Measurements from ENCODE around the gene MTMR3.
"Not testable (repeated sequence)": the region's sequence is repeated elsewhere in the genome, so short reads cannot be mapped to it uniquely, and the experiment has no call there.

The MTMR3 gene

DNA sequence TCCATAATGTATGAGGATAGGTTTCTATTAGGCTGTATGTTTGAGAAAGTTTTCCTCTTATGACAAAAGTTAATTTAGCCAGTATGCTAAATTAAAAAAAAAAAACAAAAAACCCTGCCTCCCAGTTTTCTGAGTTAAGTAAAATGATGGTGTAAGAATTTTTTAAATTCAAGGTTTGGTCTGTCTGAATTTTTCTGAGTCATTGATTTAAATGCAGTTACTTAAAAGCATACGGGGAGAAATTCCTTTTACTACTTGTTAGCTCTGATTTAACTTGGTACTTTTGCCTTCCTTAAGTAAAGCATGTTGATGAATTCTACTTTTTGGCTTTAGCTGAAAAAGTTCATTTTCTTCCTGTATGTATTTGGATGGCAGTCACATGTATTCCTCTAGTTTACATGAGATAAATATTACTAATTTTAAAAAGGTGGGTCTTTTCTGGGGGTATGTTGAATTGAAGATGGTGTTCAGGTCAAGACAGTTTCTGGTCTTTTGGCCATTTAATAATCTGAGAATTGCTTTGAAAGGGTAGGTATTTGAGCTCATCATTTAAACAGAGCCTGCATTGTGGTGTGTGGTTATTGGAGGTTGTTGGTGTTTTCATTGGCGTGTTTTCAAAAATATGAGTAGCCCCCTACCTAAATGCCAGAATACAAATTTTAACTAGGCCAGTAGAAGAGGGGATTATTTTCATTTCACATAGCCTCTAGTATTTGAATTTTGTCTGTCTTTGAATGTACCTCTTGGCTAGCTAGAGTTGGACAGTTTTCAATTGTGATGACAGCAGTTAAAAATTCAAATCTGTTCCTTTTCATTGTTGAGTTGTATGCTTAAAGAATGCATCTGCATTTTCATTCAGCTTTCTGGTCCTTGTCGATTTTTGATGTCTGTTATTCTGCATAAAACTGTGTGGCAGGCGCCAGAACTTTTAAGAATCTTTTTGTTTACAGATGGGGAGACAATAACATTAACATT, 64.7 kb downstream of the MTMR3 start:
- DNase-seq = no peak
- in situ Hi-C loops (cut with HindIII; ENCODE audit: low pct_ligation_motif_present, low pct_unique_long_range_greater_than_20kb, low sequenced_read_pairs) = no loop called here

GRCh38 chr22:29948385-29948769, 65.4 kb downstream of the MTMR3 start:
- no peak for DNase-seq
- in situ Hi-C loops (cut with HindIII; ENCODE audit: low pct_ligation_motif_present, low pct_unique_long_range_greater_than_20kb, low sequenced_read_pairs) = no loop called here

GRCh38 chr22:29949872-29950271, 66.9 kb downstream of the MTMR3 start:
- no peak for DNase-seq
- in situ Hi-C loops (cut with HindIII; ENCODE audit: low pct_ligation_motif_present, low pct_unique_long_range_greater_than_20kb, low sequenced_read_pairs) = no loop called here

DNA sequence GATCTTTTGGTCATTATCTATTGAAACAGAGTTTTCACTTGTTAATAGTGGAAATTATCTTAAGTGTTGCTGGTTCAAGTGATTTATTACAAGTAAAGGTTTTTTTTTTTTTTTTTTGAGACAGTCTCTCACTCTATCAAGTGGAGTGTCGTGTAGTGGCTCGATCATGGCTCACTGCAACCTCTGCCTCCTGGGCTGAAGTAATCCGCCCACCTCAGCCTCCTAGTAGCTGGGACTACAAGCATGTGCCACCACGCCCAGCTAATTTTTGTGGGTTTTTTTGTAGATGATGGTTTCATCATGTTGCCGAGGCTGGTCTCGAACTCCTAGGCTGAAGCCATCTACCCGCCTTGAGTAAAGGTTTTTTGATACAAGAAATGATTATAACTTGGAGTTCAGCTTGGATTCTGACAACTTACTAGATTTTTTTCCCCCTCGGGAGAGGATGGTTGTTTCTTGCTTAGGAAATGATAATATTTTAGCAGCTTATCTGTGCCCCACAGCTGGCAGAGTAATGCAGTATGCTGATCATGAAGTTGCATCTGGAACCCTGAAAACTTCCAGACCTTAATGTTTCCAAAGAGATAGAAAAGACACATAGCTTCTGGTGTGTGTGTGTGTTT, 68.9 kb downstream of the MTMR3 start:
- no peak for DNase-seq

GRCh38 chr22:29954203-29954855, 71.4 kb downstream of the MTMR3 start:
- no peak for DNase-seq
- in situ Hi-C loops (cut with HindIII; ENCODE audit: low pct_ligation_motif_present, low pct_unique_long_range_greater_than_20kb, low sequenced_read_pairs) = no loop called here

More for the DNA sequence above, 68.9 kb downstream of the MTMR3 start:
- in situ Hi-C loops (cut with HindIII; ENCODE audit: low pct_ligation_motif_present, low pct_unique_long_range_greater_than_20kb, low sequenced_read_pairs) = no loop called here

GRCh38 chr22:29956680-29957079, 73.7 kb downstream of the MTMR3 start:
- DNase-seq = no peak
- in situ Hi-C loops (cut with HindIII; ENCODE audit: low pct_ligation_motif_present, low pct_unique_long_range_greater_than_20kb, low sequenced_read_pairs) = no loop called here

DNA sequence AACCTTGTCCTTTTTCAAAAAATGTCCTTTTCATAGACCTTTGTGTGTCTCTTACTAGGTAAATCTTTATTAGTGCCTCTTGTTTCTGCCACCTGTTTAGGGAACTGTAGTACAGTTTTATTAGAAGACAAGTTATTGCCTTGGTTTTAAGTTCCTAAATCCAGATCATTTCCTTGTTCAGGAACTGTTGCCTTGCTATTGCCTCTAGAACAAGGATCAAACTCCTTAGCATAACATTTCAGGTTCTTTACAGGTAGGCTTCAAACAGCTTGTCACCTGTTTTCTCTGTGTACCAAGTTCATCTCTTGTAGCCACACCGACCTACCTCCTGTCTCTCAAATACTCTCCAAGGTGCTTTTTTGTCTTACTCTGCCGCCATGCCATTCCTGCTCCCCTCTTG, 75.2 kb downstream of the MTMR3 start:
- in situ Hi-C loops (cut with HindIII; ENCODE audit: low pct_ligation_motif_present, low pct_unique_long_range_greater_than_20kb, low sequenced_read_pairs) = no loop called here
- DNase-seq = no peak

DNA sequence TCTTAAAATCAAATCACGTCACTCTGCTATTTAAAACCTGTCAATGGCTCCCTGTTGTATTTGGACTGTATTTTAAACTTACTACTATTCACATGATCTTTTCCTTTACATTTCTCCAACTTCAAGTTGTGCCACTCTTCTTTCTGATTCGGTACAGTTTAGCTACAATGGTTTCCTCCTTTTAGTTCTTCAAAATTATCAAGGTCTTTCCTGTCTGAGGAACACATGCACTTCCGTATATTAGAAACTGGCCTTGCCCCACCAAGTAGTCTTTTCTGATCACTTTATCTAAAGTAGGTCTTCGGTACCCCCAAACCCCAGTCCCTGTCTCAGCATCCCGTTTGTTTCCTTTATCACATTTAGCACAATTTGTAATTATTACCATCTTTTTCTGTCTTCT, 81.8 kb downstream of the MTMR3 start:
- DNase-seq = no peak
- in situ Hi-C loops (cut with HindIII; ENCODE audit: low pct_ligation_motif_present, low pct_unique_long_range_greater_than_20kb, low sequenced_read_pairs) = no loop called here

GRCh38 chr22:29967461-29967860, 84.5 kb downstream of the MTMR3 start:
- DNase-seq = no peak
- in situ Hi-C loops (cut with HindIII; ENCODE audit: low pct_ligation_motif_present, low pct_unique_long_range_greater_than_20kb, low sequenced_read_pairs) = no loop called here

GRCh38 chr22:29971607-29972006, 88.6 kb downstream of the MTMR3 start:
- in situ Hi-C loops (cut with HindIII; ENCODE audit: low pct_ligation_motif_present, low pct_unique_long_range_greater_than_20kb, low sequenced_read_pairs) = no loop called here

GRCh38 chr22:29972121-29972520, 89.1 kb downstream of the MTMR3 start:
- DNase-seq = no peak
- in situ Hi-C loops (cut with HindIII; ENCODE audit: low pct_ligation_motif_present, low pct_unique_long_range_greater_than_20kb, low sequenced_read_pairs) = no loop called here

More at GRCh38 chr22:29971607-29972006, 88.6 kb downstream of the MTMR3 start:
- DNase-seq = no peak

- in situ Hi-C loops (cut with HindIII; ENCODE audit: low pct_ligation_motif_present, low pct_unique_long_range_greater_than_20kb, low sequenced_read_pairs) = no loop called here
- DNase-seq = no peak
Observed at GRCh38 chr22:29973269-29973668, 90.3 kb downstream of the MTMR3 start.

GRCh38 chr22:29973680-29974079, 90.7 kb downstream of the MTMR3 start:
- in situ Hi-C loops (cut with HindIII; ENCODE audit: low pct_ligation_motif_present, low pct_unique_long_range_greater_than_20kb, low sequenced_read_pairs) = not testable (repeated sequence)

GRCh38 chr22:29975494-29975893, 92.5 kb downstream of the MTMR3 start:
- DNase-seq = no peak
- in situ Hi-C loops (cut with HindIII; ENCODE audit: low pct_ligation_motif_present, low pct_unique_long_range_greater_than_20kb, low sequenced_read_pairs) = no loop called here

More at GRCh38 chr22:29973680-29974079, 90.7 kb downstream of the MTMR3 start:
- not testable (repeated sequence) for DNase-seq

GRCh38 chr22:29977107-29977506, 94.1 kb downstream of the MTMR3 start:
- no peak for DNase-seq
- in situ Hi-C loops (cut with HindIII; ENCODE audit: low pct_ligation_motif_present, low pct_unique_long_range_greater_than_20kb, low sequenced_read_pairs) = no loop called here

DNA sequence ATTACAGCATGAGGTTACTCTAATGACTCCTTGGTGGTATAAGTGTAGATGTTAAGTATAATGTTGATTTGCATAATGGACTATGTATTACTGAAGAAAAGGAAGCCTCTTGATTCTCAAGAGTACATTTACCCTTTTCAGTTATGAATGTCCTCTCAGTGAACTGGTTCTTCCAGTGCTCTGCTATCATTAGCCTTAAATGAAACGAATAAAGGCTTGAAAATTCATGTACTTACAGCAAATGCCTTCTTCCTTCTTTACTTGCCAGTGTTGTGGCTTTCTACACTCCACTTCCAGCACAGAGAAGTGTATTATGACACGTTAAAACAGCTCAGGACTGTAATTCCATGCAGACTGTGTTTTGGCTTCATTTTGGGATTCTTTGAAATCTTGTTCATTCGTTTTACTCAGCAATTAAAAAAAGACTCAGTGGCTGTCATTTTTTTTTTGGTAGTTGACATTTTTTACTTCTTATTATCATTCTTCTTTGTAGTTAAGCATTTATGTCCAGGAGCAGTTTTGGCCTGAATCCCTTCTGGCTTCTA, 96.9 kb downstream of the MTMR3 start:
- in situ Hi-C loops (cut with HindIII; ENCODE audit: low pct_ligation_motif_present, low pct_unique_long_range_greater_than_20kb, low sequenced_read_pairs) = no loop called here
- no peak for DNase-seq

GRCh38 chr22:29983296-29983917, 100.4 kb downstream of the MTMR3 start:
- in situ Hi-C loops (cut with HindIII; ENCODE audit: low pct_ligation_motif_present, low pct_unique_long_range_greater_than_20kb, low sequenced_read_pairs) = no loop called here
- no peak for DNase-seq

GRCh38 chr22:29985912-29986311, 102.9 kb downstream of the MTMR3 start:
- DNase-seq = no peak
- in situ Hi-C loops (cut with HindIII; ENCODE audit: low pct_ligation_motif_present, low pct_unique_long_range_greater_than_20kb, low sequenced_read_pairs) = no loop called here

GRCh38 chr22:29987137-29987536, 104.2 kb downstream of the MTMR3 start:
- in situ Hi-C loops (cut with HindIII; ENCODE audit: low pct_ligation_motif_present, low pct_unique_long_range_greater_than_20kb, low sequenced_read_pairs) = no loop called here
- no peak for DNase-seq

Measured in ACHN (cell line).